RWPE1 (cell line): ENCODE results near the gene RTP2.
A peak's percentile ranks its signal among the peaks of the same experiment; 100 is the strongest.

ENCODE experiments used
- CTCF ChIA-PET: fragments of 350-600 bp; sonication (Branson Sonifier 250); formaldehyde crosslinking; extraction: SDS; loops from one replicate; lab custom pipeline; 2021; lab: Yijun Ruan, JAX
- POLR2A ChIA-PET: fragments of 400-600 bp; formaldehyde crosslinking; extraction: SDS; loops from one replicate; lab custom pipeline; 2020; ENCODE audit warnings: antibody characterized with exemption; ENCODE audit not compliant: low non-redundant PET; lab: Yijun Ruan, JAX
- DNase-seq: peaks from one replicate; pipeline ENCODE4 v3.0.0; 2012; ENCODE audit warnings: low spot score
- H3K27ac ChIP-seq: fragments of 450-650 bp; 2 replicates; pipeline ENCODE4 v1.5.1; 2017
- TF ChIP-seq, protein P1 (sequence below): fragments of 450-650 bp; conservative IDR thresholded peaks from 2 replicates; pipeline ENCODE4 v1.5.1; 2017; ENCODE audit warnings: low read depth, mild to moderate bottlenecking

The RTP2 gene

DNA sequence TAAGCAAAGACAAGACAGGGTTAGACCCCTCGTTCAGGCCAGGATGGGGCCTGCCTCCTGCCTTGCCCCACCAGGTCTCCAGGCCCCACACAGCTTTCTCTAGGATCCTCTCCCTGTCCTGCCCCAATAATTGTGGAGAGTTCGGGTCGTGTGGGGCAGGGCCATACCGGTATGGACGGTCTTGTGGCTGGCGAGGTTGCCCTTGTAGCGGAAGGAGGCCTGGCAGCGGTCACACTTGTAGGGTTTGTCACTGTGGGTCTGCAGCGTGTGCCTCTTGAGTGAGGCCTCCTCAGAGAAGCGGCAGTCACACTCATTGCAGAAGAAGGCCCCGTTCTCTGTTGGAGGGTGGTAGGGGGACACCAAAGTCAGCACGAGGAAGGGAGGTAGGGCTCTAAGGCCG is 24.2 kb upstream of the RTP2 start:
- ChIA-PET CTCF (no interaction called here), POLR2A (no interaction called here)
- TF ChIP-seq, protein P1, sequence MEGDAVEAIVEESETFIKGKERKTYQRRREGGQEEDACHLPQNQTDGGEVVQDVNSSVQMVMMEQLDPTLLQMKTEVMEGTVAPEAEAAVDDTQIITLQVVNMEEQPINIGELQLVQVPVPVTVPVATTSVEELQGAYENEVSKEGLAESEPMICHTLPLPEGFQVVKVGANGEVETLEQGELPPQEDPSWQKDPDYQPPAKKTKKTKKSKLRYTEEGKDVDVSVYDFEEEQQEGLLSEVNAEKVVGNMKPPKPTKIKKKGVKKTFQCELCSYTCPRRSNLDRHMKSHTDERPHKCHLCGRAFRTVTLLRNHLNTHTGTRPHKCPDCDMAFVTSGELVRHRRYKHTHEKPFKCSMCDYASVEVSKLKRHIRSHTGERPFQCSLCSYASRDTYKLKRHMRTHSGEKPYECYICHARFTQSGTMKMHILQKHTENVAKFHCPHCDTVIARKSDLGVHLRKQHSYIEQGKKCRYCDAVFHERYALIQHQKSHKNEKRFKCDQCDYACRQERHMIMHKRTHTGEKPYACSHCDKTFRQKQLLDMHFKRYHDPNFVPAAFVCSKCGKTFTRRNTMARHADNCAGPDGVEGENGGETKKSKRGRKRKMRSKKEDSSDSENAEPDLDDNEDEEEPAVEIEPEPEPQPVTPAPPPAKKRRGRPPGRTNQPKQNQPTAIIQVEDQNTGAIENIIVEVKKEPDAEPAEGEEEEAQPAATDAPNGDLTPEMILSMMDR = no peak
- DNase-seq = no peak
- H3K27ac ChIP-seq = no peak overlapping the region

DNA sequence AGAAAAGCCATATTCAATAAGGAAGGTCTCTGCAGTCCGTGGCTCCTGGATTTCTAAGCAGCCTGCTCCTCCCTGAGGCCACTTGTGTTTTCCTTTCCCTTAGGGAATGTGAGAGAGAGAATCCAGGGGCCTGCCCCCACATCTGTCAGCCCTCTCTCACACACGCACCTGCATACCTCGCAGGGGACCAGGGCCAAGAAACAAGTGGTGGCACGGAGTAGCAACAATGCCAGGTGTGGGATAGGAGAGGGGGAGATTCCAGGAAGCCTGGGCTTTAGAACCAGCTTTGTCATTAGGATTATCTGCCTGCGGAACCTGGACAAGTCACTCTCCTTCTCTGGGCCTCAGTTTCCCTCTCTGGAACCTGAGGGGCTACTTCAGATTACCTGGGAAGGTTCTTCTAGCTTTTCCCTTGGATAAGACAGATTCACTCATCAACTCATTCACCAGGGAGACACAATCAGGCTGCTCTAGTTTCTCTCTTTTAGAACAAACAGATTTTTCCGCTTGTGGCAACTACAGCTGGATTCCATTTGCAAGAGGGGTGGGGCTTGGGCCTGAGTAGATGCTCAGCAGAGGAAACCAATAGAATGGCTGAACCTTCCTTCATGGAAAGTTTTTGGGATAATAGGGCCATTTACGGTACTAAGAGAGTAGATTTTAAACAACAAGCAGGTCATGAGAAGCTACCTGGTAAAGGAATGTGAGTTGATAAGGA is 23.5 kb upstream of the RTP2 start:
- ChIA-PET CTCF (no interaction called here), POLR2A (no interaction called here)
- TF ChIP-seq, protein P1 = no peak
- H3K27ac ChIP-seq = peak overlapping the region; percentile 11; the same call in 1 of the 2 replicates
- no peak for DNase-seq

- POLR2A ChIA-PET = no interaction called here
- CTCF ChIA-PET = no interaction called here
- TF ChIP-seq, protein P1 = no peak
- no peak for DNase-seq
- peak overlapping the region; percentile 11; the same call in 1 of the 2 replicates for H3K27ac ChIP-seq
These were observed 22.9 kb upstream of the RTP2 start for GRCh38 chr3:187725224-187725623.

GRCh38 chr3:187722206-187722612 is 19.9 kb upstream of the RTP2 start:
- no peak for DNase-seq
- H3K27ac ChIP-seq = no peak overlapping the region
- TF ChIP-seq, protein P1 = no peak
- CTCF ChIA-PET = interaction anchor here (0.6 to 1.0 kb wide), 3 partner anchors 14 to 157 kb away, joined by 3 read pairs; no protein-coding TSS in a partner anchor
- POLR2A ChIA-PET = no interaction called here

GRCh38 chr3:187721055-187721454 is 18.7 kb upstream of the RTP2 start:
- CTCF ChIA-PET = no interaction called here

DNA sequence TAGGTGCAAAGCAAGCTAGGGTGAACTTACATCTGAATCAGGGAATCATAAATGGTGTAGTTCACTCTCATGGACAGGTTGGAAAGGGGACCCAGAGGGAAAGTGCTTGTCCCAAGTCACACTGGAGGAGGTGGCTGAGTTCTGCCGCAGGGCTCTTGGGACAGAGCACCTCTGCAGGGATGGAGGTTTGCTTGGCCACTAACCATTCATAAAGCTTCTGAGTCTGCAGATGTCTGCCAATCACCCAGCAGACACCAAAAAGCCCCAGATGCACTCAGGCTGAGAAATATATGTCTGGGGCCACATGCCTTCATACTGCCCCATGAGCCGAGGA is 17.9 kb upstream of the RTP2 start:
- H3K27ac ChIP-seq = peak overlapping the region; percentile 49

More at GRCh38 chr3:187721055-187721454, 18.7 kb upstream of the RTP2 start:
- no peak for DNase-seq
- POLR2A ChIA-PET = no interaction called here
- TF ChIP-seq, protein P1 = no peak
- H3K27ac ChIP-seq = peak overlapping the region; percentile 49

More for the DNA sequence above, 17.9 kb upstream of the RTP2 start:
- ChIA-PET POLR2A (no interaction called here), CTCF (interaction anchor here (0.5 to 0.7 kb wide), 3 partner anchors 355 to 500 kb away, joined by 3 read pairs; no protein-coding TSS in a partner anchor)
- TF ChIP-seq, protein P1 = no peak
- DNase-seq = no peak
